Neutrophil (primary cell): ENCODE data around the gene TCFL5.

Source experiments
- H3K27ac ChIP-seq: fragments of 200-600 bp; sonication (generic); 2 replicates; pipeline ENCODE4 v1.5.1; 2016; ENCODE audit warnings: mild to moderate bottlenecking, moderate library complexity
- H3K27me3 ChIP-seq: fragments of 200-600 bp; sonication (generic); 2 replicates; pipeline ENCODE4 v1.6.0; 2016; ENCODE audit warnings: mild to moderate bottlenecking
- H3K36me3 ChIP-seq: fragments of 200-600 bp; sonication (generic); 2 replicates; pipeline ENCODE4 v1.5.1; 2017
- H3K4me1 ChIP-seq, 2 experiments: fragments of 200-600 bp in 1 of 2; sonication (generic) in 1 of 2; 1 replicate in 1 of 2; 2 replicates in 1 of 2; pipeline versions ENCODE4 v1.5.1 to v1.6.1; 2013 to 2016; ENCODE audit warnings: low read depth in 1 of 2, low read length in 1 of 2, mild to moderate bottlenecking in 1 of 2, moderate library complexity in 1 of 2; ENCODE audit not compliant: control insufficient read depth in 1 of 2, insufficient read depth in 1 of 2
- H3K4me3 ChIP-seq, 2 experiments: fragments of 200-600 bp in 1 of 2; sonication (generic) in 1 of 2; 1 replicate in 1 of 2; 2 replicates in 1 of 2; pipeline ENCODE4 v1.5.1; 2013 to 2016; ENCODE audit warnings: low read depth in 1 of 2, low read length in 1 of 2, mild to moderate bottlenecking in 1 of 2, moderate library complexity in 1 of 2
- H3K9me3 ChIP-seq: fragments of 200-600 bp; sonication (generic); 2 replicates; pipeline ENCODE4 v1.5.1; 2016
- TF ChIP-seq, protein P1 (sequence below): fragments of 200-600 bp; sonication (generic); IDR thresholded peaks from 2 replicates; pipeline ENCODE4 v1.5.1; 2016; ENCODE audit warnings: antibody characterized with exemption

TCFL5 gene

DNA sequence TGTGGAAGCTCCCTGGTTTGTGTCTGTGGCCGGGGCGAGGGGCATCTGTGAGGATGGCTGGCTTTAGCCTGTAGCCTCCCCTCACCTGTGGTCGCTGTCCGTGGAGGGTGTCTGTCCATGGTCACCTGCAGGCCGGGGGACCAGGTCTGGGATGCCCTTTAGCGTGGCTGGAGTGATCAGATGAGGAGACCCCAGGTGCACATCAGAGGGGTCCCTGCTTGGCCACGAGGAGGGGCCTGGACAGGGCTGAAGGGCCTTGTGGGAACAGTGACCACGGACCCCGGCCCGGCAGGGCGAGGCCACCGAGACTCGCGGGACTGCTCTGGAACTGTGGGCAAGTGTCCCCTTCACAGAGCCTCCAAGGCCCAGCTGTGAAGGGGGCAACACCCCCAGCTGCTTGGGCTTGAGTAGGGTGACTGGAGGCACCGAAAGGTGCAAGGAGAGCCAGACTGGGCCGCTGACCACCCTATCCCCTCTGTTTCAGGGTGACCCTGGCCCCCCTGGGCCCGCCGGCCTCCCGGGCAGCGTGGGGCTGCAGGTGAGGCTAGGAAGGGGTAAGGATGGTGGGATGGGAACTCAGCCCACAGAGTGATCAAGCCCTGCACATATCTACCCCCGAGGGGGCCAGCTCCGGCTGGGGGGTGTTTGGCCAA, 36.2 kb downstream of the TCFL5 start:
- no peaks in the 10 kb centered on the region for H3K36me3 ChIP-seq
- TF ChIP-seq, protein P1, sequence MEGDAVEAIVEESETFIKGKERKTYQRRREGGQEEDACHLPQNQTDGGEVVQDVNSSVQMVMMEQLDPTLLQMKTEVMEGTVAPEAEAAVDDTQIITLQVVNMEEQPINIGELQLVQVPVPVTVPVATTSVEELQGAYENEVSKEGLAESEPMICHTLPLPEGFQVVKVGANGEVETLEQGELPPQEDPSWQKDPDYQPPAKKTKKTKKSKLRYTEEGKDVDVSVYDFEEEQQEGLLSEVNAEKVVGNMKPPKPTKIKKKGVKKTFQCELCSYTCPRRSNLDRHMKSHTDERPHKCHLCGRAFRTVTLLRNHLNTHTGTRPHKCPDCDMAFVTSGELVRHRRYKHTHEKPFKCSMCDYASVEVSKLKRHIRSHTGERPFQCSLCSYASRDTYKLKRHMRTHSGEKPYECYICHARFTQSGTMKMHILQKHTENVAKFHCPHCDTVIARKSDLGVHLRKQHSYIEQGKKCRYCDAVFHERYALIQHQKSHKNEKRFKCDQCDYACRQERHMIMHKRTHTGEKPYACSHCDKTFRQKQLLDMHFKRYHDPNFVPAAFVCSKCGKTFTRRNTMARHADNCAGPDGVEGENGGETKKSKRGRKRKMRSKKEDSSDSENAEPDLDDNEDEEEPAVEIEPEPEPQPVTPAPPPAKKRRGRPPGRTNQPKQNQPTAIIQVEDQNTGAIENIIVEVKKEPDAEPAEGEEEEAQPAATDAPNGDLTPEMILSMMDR, result no peak
- H3K9me3 ChIP-seq, result no peaks in the 10 kb centered on the region
- H3K4me3 ChIP-seq, result no peak overlapping the region
- no peak overlapping the region for H3K27ac ChIP-seq
- peaks cover 22% of the 10 kb centered on the region for H3K27me3 ChIP-seq
- H3K4me1 ChIP-seq, result peaks cover 9 to 10% of the 10 kb centered on the region in 2 experiments

DNA sequence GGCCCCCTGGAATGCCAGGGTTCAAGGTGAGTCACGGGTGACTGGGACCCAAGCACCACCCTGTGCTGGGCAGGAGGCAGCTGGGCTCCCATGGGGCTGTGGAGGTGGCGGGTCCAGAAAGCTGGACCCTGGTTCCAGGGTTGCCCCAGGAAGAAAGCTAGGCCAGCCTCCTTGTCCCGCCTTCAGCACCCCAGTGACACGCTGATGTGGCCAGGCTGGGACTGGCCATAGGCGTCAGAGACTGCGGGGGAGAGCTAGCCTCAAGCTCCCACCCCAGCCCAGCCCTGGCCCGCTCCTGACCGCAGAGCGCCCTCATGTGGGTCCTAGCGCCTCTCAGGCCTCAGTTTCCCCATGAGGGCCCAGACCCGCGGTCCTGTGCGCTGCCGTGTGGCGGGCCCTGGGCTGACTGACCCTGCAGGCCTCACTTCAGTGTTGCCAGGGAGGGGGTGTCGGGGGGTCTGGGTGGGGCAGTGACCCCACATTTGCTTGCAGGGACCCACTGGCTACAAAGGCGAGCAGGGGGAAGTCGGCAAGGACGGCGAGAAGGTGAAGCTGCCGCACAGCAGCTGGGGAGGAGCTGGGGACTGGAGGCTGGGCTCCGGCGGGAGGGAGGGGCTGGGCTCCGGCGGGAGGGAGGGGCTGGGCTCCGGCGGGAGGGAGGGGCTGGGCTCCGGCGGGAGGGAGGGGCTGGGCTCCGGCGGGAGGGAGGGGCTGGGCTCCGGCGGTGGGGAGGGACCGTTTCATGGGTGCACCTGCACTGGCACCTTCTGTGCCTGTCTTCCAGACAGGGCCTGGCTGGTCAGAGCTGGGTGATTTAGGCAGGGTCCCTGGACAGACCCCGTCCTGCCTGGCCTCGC, 36.9 kb downstream of the TCFL5 start:
- H3K4me1 ChIP-seq, result peaks cover 7 to 9% of the 10 kb centered on the region in 2 experiments
- H3K36me3 ChIP-seq, result no peaks in the 10 kb centered on the region
- H3K9me3 ChIP-seq, result no peaks in the 10 kb centered on the region
- peaks cover 30% of the 10 kb centered on the region for H3K27me3 ChIP-seq
- TF ChIP-seq, protein P1, result no peak
- no peak overlapping the region for H3K27ac ChIP-seq
- peak overlapping the region; percentile 43 to 49 for H3K4me3 ChIP-seq

DNA sequence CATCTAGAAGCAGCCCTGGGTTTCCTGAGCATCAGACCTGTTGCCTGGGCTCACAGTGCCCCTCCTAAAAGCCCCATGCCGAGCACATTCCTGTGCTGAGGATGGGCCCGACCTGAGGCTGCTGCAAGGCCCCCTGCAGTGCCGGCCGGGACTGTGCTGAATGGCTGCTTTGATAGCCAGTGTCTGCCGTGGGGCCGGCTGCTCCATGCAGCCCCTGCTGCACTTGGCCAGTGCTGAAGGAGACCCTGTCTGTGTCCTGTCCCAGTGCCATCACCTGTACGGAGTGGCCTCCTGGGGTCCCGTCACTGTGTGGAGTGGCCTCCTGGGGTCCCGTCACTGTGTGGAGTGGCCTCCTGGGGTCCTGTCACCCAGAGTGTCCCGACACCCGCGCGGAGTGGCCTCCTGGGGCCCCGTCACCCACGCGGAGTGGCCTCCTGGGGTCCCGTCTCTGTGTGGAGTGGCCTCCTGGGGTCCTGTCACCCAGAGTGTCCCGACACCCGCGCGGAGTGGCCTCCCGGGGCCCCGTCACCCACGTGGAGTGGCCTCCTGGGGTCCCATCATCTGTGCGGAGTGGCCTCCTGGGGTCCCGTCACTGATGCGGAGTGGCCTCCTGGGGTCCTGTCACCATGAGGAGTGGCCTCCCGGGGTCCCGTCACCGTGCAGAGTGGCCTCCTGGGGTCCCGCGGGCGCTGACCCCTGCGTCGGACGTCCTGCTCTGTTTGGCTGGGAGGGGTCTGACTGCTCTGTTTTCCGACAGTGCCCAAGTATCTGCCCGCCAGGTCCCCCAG, 37.7 kb downstream of the TCFL5 start:
- Histone ChIP-seq H3K4me1 (peaks cover 7 to 9% of the 10 kb centered on the region in 2 experiments), H3K27ac (no peak overlapping the region), H3K36me3 (no peaks in the 10 kb centered on the region), H3K27me3 (peaks cover 38% of the 10 kb centered on the region), H3K4me3 (peak overlapping the region in 1 of 2 experiments; percentile 49), H3K9me3 (no peaks in the 10 kb centered on the region)
- TF ChIP-seq, protein P1, result no peak

DNA sequence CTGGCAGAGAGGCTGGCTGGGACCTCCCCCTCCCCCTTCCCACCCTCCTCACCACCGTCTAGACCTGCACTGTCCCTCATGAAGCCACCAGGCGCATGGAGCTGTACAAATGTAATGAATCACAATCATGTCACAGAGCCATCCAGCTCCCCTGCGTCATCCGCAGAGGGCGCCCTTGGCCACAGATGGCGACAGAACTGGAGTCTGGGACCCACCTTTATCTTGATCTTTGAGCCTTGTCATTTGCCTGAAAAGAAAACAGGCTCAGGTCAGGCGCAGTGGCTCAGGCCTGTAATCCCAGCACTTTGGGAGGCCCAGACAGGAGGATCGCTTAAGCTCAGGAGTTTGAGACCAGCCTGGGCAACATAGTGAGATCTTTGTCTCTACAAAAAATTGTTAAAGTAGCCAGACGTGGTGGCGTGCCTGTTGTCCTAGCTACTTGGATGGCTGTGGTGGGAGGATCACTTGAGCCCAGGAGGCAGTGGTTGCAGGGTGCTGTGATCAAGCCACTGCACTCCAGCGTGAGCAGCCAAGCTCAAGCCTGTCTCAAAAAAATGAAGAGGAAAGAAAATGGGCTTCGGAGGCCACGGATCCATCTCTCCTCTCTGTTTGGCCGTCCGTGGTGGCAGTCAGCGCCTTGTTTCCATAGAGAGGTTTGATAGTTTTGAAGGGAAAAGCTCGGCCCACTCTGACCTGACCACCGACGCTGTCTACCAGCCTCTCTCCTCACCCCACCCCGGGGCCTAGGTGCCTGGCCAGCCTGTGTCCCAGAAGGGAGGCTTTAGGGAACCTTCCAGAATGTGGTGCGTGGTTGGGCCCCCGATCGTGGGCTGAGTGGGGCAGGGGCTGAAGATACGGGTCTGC, 38.6 kb downstream of the TCFL5 start:
- Histone ChIP-seq H3K9me3 (no peaks in the 10 kb centered on the region), H3K27ac (no peak overlapping the region), H3K36me3 (no peaks in the 10 kb centered on the region), H3K27me3 (peaks cover 47% of the 10 kb centered on the region), H3K4me3 (no peak overlapping the region), H3K4me1 (peaks cover 7 to 9% of the 10 kb centered on the region in 2 experiments)
- TF ChIP-seq, protein P1, result no peak
